Uterus (tissue), 2 donors: ENCODE data around the gene INPPL1.

Experiments
- POLR2A ChIP-seq, 2 donors: fragments of 450-650 bp; IDR thresholded peaks; one replicate each; pipeline ENCODE4 v1.6.1; 2016; ENCODE audit warnings: antibody characterized with exemption in 2 of 2, mild to moderate bottlenecking in 1 of 2, moderate library complexity in 1 of 2
- TF ChIP-seq, protein P1 (sequence below), 4 experiments: fragments of 200-600 bp in 2 of 4; fragments of 450-650 bp in 2 of 4; sonication (generic) in 2 of 4; IDR thresholded peaks; one replicate each; pipeline ENCODE4 v1.5.1; 2016 to 2019; ENCODE audit warnings: antibody characterized with exemption in 4 of 4, mild to moderate bottlenecking in 2 of 4, moderate library complexity in 1 of 4

DNA sequence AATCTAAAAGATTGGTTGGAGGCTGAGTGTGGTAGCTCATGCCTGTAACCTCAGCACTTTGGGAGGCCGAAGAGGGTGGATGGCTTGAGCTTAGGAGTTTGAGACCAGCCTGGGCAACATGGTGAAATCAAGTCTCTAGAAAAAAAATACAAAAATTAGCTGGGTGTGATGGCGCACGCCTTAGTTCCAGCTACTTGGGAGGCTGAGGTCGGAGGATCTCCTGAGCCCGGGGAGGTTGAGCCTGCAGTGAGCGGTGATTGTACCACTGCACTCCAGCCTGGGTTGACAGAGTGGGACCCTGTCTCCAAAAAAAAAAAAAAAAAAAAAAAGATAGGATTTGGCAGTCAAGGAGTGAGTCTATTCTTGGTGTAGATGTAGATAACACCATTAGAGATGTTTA is 22.0 kb upstream of the INPPL1 start:
- TF ChIP-seq, protein P1, sequence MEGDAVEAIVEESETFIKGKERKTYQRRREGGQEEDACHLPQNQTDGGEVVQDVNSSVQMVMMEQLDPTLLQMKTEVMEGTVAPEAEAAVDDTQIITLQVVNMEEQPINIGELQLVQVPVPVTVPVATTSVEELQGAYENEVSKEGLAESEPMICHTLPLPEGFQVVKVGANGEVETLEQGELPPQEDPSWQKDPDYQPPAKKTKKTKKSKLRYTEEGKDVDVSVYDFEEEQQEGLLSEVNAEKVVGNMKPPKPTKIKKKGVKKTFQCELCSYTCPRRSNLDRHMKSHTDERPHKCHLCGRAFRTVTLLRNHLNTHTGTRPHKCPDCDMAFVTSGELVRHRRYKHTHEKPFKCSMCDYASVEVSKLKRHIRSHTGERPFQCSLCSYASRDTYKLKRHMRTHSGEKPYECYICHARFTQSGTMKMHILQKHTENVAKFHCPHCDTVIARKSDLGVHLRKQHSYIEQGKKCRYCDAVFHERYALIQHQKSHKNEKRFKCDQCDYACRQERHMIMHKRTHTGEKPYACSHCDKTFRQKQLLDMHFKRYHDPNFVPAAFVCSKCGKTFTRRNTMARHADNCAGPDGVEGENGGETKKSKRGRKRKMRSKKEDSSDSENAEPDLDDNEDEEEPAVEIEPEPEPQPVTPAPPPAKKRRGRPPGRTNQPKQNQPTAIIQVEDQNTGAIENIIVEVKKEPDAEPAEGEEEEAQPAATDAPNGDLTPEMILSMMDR (IDR thresholded peaks at IDR 0.05) = no peak
- no peak for TF ChIP-seq POLR2A (IDR thresholded peaks at IDR 0.05)
